GM19238 (cell line): Measurements from ENCODE around the gene STAT1.

Experiments
- DNase-seq: peaks from one replicate; pipeline ENCODE4 v3.0.0; 2011; ENCODE audit warnings: low spot score; ENCODE audit not compliant: insufficient read length

The STAT1 gene

DNA sequence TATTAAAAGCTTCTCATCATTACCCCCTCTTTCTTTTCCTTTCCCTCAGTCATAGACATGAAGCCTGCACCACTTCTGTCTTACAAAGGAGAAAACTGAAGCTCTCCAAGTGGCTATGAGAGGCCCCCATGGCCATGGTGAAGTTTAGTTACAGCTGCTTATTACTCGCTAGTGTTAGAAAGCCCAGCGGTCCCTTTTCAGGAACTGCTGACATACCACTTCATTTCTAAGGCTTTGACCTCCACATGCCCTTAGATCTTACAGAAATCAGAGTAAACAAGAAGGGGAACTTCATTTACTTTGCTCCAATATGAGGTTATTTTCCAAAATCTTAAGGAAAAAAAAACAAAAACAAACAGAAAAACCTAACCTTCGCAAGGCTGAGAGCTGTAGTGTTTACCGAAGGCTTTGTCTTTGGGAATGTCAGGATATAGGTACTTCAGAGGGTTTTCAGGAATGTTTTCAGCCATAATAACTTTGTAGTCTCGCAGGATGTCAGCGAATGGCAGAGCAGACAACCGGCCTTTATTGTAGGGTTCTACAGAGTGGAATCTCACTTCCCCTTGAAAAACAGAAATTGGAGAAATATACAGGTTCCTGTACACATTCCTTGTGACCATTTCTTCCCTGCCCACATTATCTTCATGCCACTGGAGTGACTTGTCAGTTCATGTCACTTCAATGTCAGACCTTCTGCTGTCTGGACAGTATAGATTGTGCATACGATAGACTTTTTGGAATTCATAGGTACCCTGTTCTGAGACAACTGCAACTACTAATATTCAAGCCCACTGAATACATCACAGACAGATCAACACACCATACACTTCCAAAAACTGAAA, 18.8 kb upstream of the STAT1 start:
- DNase-seq = no peak

DNA sequence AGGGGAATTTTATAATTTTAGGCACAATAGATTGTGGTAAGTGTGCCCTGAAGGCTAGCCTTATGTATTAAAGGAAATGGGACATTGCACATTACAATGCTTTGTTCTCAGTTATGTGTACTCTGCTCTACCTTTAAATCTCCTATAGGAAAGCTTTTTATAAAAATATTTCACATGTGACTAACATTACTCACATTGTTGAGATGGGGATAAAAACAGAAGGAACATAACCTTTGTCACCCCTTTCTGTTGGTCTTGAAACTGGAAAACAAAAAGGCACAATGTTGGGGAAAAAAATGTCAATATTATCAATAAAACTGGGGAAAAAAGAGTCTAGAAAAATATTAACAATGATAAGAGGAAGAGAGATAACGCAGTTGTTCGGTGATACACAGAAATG, 17.3 kb upstream of the STAT1 start:
- no peak for DNase-seq

DNA sequence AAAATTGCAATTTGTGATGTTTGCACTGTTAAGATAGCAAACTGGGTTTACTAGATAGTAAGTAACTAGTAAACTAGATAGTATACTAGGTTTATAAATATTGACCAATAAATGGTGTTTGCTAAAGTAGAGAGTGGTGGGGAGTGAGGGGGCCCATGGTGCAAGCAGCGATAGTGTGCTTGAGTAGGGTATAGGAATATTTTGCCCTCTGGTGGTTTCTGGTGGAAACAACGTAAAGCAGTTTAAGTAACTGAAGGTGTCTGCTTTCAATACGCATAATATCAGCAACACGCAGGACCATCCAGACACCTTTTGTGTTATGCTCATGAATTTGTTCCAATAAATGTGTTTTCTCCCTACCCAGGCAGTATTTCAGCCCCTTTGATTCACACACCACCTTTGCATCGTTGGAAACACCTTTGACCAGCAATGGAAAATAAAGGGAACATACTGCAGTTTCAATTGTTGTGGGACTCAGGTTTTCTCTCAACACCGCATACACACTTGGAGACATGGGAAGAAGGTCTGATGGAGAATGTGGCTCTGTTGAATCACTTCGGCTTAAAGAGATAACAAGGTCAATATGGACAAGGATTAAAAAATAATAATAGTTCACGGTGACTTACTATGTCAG, 16.7 kb upstream of the STAT1 start:
- no peak for DNase-seq

DNA sequence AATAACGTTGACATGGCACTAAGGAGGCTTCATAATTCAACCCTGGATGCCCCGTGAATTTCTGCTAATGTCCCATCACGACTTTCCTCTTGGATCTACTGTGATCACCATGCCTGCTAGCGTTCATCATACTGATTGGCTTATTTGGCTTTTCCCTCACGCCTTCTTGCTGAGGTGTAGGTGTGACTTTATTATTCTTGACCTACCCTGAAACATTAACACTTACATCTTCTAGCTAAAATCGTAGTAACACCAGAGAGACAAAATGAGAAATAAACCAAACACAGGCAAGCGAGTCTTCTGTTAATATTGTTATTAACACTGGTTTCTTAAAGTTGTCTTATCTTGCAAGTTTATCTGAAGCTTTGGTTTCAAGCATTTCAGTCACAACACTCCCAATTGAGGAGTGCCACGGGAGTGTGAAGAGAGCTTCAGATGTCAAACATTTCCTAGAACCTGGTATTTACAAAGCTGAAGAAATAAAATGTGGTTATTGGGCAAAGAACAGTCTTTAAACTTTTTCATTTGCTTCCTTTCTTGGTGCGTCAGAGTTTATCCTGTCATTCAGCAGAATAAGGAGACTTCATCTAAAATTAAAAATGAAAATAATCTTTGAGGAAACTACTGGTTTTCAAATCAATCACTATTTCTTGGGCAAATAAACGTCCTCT, 15.4 kb upstream of the STAT1 start:
- no peak for DNase-seq

DNA sequence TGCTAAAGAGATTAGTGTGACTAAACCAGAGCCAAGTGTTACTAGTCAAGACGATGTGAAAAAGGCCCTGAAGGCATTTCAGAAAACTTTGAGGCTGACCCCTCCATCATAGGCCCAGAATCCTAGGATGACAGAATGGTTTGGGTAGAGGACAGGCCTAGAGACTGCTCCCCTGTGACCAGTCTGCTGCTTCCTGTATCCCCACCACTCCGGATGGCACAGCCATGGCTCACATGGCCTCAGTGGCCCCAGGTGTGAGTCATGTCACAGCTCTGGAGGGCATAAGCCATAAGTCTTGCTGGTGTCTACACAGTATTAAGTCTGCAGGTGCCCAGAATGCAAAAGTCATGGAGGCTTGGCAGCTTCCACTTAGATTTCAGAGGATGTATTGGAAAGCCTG, 12.4 kb upstream of the STAT1 start:
- DNase-seq = no peak

- no peak for DNase-seq
Observed at GRCh38 chr2:191025135-191025534, 11.2 kb upstream of the STAT1 start.

DNA sequence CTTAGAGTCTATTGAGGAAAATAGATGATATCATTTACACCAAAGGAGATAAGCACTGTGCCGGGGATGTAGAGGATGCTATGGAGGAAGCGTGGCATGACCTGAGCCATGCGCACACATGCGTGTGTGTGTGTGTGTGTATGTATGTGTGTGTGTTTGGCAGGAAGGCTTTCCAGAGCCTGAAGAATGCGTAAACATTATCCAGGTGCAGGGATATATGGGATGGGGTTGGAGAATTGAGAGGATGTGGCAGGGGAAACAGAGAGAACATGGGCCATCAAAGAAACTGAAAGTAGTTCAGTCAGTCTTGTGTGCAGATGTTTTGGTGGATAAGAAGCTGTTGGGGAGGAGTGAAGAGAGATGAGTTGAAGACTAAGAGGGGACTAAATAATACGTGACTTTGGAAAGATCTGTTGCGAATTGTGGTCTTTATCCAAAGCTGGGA, 9.3 kb upstream of the STAT1 start:
- DNase-seq = no peak

DNA sequence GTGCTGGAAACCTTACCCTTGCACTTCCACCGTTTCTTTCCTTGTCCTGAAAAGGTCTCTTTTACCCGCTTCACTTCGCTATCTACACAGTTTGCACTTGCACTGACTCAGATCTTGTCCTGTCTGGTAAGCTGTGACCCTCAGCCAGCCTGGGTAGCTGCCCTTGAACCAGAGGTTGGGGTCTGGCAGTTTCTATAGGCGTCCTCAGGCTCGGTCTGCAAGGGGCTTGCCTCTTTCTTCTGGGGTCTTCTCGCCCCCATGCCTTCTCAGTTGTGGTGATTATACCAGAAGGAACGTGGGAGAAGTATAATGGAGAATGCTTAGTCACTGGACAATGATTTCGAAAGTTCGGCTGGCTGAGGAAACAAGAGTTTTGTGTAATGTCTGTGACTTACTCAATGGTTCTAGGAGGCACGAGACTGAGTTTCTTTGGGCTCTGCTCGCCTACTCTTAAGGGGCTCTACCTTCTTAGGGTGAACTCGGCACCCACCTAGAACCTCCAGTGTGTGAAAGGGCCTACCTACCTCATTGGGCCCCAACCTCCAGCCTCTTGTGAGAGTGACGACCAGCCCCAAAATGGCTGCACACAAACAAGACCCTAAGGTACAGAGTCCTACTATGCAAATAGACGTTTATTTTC, 6.9 kb upstream of the STAT1 start:
- DNase-seq = no peak

- peak; percentile 74 for DNase-seq
Observed at GRCh38 chr2:191020221-191020741, 6.3 kb upstream of the STAT1 start.

GRCh38 chr2:191019376-191019775, 5.4 kb upstream of the STAT1 start:
- DNase-seq = no peak

GRCh38 chr2:191018643-191019119, 4.7 kb upstream of the STAT1 start:
- no peak for DNase-seq

GRCh38 chr2:191018048-191018447, 4.1 kb upstream of the STAT1 start:
- DNase-seq = no peak

GRCh38 chr2:191015831-191016230, 1.9 kb upstream of the STAT1 start:
- no peak for DNase-seq

DNA sequence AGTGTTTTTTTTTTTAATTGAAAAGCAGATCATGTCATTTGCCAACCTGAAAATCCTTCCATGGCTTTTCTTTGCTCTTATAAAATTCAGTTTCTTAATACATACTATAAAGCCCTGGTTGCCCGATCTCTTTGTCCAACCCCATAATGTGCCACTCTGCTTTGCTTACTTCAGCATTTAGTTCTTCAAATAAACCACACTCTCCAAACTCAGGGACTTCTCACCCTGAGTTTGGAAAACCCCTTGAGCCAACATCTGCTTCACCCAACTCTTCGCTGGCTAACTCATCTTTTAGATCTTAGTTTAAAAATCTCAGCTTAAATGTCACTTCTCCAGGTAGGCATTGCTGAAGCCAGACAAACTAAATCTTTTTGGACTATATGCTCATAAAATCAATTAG, 1.3 kb upstream of the STAT1 start:
- no peak for DNase-seq

- no peak for DNase-seq
Observed at GRCh38 chr2:191014653-191015020, 666 bp upstream of the STAT1 start.

- no peak for DNase-seq
Observed at GRCh38 chr2:191013682-191013931, 364 bp downstream of the STAT1 start.

DNA sequence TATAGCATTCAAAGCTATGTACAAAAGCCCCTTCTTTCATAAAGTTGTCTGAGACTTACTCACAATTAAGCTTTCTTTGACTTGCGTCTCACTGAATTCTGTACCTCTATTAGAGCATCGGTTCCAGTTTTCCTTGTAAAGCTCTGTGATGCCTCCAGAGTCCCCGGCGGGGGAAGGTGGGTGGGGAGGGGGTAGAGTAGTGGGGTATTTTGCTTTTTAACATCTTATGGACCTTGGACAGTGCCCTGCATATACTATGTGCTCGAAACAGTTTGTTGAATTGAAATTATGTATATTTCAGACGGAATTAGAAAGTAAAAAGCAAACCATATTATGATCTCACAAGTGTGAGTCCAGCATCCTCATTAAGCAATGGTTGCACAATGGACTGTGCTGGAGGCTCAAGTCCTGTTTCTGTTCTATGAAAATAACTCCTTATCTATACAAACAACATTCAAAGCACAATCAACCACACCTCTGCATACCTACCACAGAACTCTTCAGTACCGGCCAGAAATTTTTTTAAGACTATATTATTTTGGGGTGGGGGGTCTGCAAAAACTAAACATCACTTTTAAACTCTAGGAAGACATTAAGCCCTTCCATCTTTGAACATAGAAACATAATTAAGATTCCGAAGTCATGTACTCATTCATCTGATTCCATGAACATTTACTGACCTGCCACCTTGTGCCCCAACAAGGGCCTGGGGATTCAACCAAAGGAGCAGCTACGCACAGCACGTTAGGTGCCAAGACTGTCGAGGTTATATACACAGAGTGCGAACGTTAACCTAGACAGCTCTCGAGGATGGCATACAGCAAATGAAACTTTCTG, 908 bp downstream of the STAT1 start:
- DNase-seq = no peak

GRCh38 chr2:191012346-191012745, 1.6 kb downstream of the STAT1 start:
- no peak for DNase-seq

DNA sequence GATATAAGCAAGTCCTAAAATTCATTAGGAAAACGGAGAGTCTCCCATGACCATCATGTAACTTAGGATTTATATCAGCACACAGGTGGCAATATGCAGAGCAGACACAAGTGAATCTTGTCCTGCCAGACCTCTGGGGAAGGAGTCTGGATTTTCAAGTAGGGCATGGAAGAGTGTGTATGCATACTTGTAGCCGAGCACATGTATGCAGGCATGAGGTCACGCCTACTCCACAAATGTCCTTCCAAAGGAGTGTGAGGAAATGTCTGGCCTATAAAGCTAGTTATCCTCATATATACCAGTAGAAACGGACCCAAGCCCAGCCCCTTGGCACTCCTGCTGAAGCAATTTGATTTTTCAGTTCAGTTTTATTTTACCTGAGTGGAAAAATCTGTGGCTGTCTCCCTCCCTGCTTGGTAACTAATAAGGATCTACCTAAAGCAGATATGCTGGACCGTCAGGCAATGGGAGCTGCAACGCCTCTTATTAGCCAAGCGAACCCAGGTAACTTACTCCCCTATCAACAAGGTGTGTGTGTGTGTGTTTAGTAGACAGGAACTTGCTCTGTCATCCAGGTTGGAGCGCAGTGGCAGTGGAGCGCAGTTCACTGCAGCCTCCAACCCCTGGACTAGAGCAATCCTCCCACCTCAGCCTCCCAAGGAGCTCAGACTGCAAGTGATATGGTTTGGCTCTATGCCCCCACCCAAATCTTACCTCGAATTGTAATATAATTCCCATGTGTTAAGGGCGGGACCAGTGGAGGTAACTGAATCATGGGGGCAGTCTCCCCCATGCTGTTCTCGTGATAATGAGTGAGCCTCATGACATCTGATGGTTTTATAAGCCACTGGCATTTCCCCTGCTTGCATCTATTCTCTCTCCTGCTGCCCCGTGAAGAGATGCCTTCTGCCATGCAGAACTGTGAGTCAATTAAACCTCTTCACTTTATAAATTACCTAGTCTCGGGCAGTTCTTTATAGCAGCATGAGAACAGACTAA, 2.8 kb downstream of the STAT1 start:
- no peak for DNase-seq
